Transverse colon (tissue), 4 donors: ENCODE measurements around the gene MED15. TPM values are rescaled to one million over a fixed set of nuclear protein-coding genes. Genes with fewer than 3 reads are reported as not detected.
"Not testable (repeated sequence)": the region's sequence is repeated elsewhere in the genome, so short reads cannot be mapped to it uniquely, and the experiment has no call there.

ENCODE experiments used
- DNase-seq: peaks from one replicate; pipeline ENCODE4 v3.0.0-alpha.2; 2019
- H3K27ac ChIP-seq, 4 donors: fragments of 200-600 bp; sonication (generic); 2 replicates each; pipeline ENCODE4 v1.5.1; 2016 to 2018; ENCODE audit warnings: inconsistent platforms in 4 of 4
- H3K27me3 ChIP-seq: fragments of 200-600 bp; sonication (generic); 2 replicates; pipeline ENCODE4 v1.5.1; 2017; ENCODE audit warnings: inconsistent platforms
- H3K36me3 ChIP-seq, 4 donors: fragments of 200-600 bp; sonication (generic); 2 replicates each; pipeline ENCODE4 v1.5.1; 2017 to 2019; ENCODE audit warnings: inconsistent platforms in 4 of 4
- H3K4me1 ChIP-seq, 4 donors: fragments of 200-600 bp; sonication (generic); 2 replicates each; pipeline ENCODE4 v1.5.1; 2017 to 2020; ENCODE audit warnings: inconsistent platforms in 4 of 4
- H3K4me3 ChIP-seq, 4 donors: fragments of 200-600 bp; sonication (generic); 1 replicate in 1 of 4; 2 replicates in 3 of 4; pipeline versions ENCODE4 v1.5.1 to v1.6.1; 2017 to 2019; ENCODE audit warnings: inconsistent platforms in 4 of 4
- H3K9me3 ChIP-seq, 2 donors: fragments of 200-600 bp; sonication (generic); 2 replicates each; pipeline ENCODE4 v1.5.1; 2017 to 2019; ENCODE audit warnings: inconsistent platforms in 2 of 2
- EP300 ChIP-seq: sonication (generic); formaldehyde crosslinking; IDR thresholded peaks from one replicate; pipeline ENCODE4 v1.6.1; 2017; ENCODE audit warnings: antibody characterized with exemption, low read depth
- POLR2A ChIP-seq: fragments of 450-650 bp; IDR thresholded peaks from one replicate; pipeline ENCODE4 v1.6.1; 2016; ENCODE audit warnings: antibody characterized with exemption, mild to moderate bottlenecking, moderate library complexity
- POLR2AphosphoS5 ChIP-seq, 3 donors: sonication (generic); formaldehyde crosslinking; IDR thresholded peaks; one replicate each; pipeline ENCODE4 v1.6.1; 2016; ENCODE audit warnings: antibody characterized with exemption in 3 of 3
- WGBS, 2 donors: methylation state at CpG; one replicate each; pipeline ENCODE4 v1.1.5; 2018; ENCODE audit warnings: low coverage in 1 of 2; 5-methylcytosine and 5-hydroxymethylcytosine counted together
- in situ Hi-C, 4 donors: fragments of 200-750 bp; cut with MboI; loops; one replicate each; pipeline versions ENCODE4 v1.15.0 to v1.15.1; 2017; ENCODE audit warnings: low sequenced_read_pairs in 3 of 4, low pct_ligation_motif_present in 1 of 4, low pct_unique_long_range_greater_than_20kb in 1 of 4
- intact Hi-C: fragments of 100-400 bp; cut with DNase I; formaldehyde crosslinking; loops from one replicate; pipeline ENCODE4 v1.15.1; 2023; ENCODE audit warnings: low total_unique reads
- total RNA-seq, 4 donors: library from RNA; depleted of rRNA; stranded (reverse); fragments of >200 nt; gene quantifications; one replicate each; pipeline ENCODE4 v1.1.0, GENCODE V29; 2016
- TF ChIP-seq, protein P1 (sequence below), 5 experiments: fragments of 200-600 bp in 3 of 5; fragments of 450-650 bp in 2 of 5; sonication (generic) in 3 of 5; IDR thresholded peaks; 1 replicate in 2 of 5; 2 replicates in 3 of 5; pipeline ENCODE4 v1.5.1; 2016 to 2017; ENCODE audit warnings: antibody characterized with exemption in 5 of 5, inconsistent platforms in 3 of 5, mild to moderate bottlenecking in 2 of 5, moderate library complexity in 1 of 5

Gene MED15
- total RNA-seq, 4 donors from 2014 or later, result 70.3 to 211 (median 116) TPM

DNA sequence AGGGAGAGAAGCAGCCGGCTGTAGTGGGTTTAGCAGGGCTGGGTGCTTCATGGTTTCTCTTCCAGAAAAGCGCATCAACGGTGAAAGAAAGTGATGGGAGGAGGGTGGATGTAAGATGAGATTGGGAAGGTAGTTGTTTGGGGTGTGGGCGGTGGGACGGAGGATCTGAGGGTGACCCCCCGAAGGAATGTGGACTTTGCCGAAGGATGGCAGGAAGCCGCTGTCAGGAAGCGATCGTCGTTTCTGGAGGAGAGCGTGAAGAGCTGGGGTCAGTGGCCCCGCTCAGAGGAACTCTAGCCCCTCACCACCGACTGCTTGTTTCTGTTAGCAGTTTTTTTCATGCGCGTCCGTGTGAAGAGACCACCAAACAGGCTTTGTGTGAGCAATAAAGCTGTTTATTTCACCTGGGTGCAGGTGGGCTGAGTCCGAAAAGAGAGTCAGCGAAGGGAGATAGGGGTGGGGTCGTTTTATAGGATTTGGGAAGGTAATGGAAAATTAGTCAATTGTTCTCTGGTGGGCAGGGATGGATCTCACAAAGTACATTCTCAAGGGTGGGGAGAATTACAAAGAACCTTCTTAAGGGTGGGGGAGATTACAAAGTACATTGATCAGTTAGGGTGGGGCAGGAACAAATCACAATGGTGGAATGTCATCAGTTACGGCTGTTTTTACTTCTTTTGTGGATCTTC is 801 bp downstream of the MED15 start:
- H3K36me3 ChIP-seq, in situ Hi-C loops, DNase-seq, H3K27me3 ChIP-seq, intact Hi-C loops, H3K9me3 ChIP-seq: not testable (repeated sequence)
- 1 to 3% methylated on average over 9 to 21 of the region's 21 CpGs for WGBS, 2 donors
- Histone ChIP-seq H3K27ac (peak overlapping the region; percentile 94 to 100 (median 97)), H3K4me1 (peaks cover 27 to 62% (median 48%) of the 10 kb centered on the region in 4 donors), H3K4me3 (peak overlapping the region; percentile 63 to 90 (median 77))
- peak; percentile 44 for TF ChIP-seq POLR2A
- peak in 1 of 3 donors; percentile 33 for TF ChIP-seq POLR2AphosphoS5 (IDR thresholded peaks at IDR 0.05)

- in situ Hi-C loops (no loop called here), intact Hi-C loops (no loop called here)
- no peak for TF ChIP-seq EP300
- TF ChIP-seq POLR2A, result no peak
- 8 to 25% methylated on average over 2 to 10 of the region's 10 CpGs for WGBS, 2 donors
- Histone ChIP-seq H3K4me3 (peak overlapping the region in 3 of 4 donors; percentile 63 to 90 (median 71)), H3K4me1 (peaks cover 27 to 56% (median 45%) of the 10 kb centered on the region in 4 donors), H3K27me3 (no peaks in the 10 kb centered on the region), H3K9me3 (no peaks in the 10 kb centered on the region), H3K36me3 (no peaks in the 10 kb centered on the region), H3K27ac (peak overlapping the region; percentile 94 to 100 (median 97))
- DNase-seq, result no peak
Measured at GRCh38 chr22:20508815-20509271, 1.4 kb downstream of the MED15 start.

GRCh38 chr22:20509344-20510047 is 2.1 kb downstream of the MED15 start:
- in situ Hi-C loops, result no loop called here
- Histone ChIP-seq H3K27ac (peak overlapping the region; percentile 94 to 100 (median 97)), H3K4me1 (peaks cover 33 to 55% (median 40%) of the 10 kb centered on the region in 4 donors), H3K4me3 (peak overlapping the region in 3 of 4 donors; percentile 63 to 90 (median 71)), H3K9me3 (no peaks in the 10 kb centered on the region), H3K36me3 (no peaks in the 10 kb centered on the region), H3K27me3 (no peaks in the 10 kb centered on the region)
- DNase-seq, result peak; percentile 79
- WGBS, 2 donors, result 24 to 29% methylated on average over 6 to 7 of the region's 7 CpGs
- intact Hi-C loops, result no loop called here
- TF ChIP-seq, protein P1, sequence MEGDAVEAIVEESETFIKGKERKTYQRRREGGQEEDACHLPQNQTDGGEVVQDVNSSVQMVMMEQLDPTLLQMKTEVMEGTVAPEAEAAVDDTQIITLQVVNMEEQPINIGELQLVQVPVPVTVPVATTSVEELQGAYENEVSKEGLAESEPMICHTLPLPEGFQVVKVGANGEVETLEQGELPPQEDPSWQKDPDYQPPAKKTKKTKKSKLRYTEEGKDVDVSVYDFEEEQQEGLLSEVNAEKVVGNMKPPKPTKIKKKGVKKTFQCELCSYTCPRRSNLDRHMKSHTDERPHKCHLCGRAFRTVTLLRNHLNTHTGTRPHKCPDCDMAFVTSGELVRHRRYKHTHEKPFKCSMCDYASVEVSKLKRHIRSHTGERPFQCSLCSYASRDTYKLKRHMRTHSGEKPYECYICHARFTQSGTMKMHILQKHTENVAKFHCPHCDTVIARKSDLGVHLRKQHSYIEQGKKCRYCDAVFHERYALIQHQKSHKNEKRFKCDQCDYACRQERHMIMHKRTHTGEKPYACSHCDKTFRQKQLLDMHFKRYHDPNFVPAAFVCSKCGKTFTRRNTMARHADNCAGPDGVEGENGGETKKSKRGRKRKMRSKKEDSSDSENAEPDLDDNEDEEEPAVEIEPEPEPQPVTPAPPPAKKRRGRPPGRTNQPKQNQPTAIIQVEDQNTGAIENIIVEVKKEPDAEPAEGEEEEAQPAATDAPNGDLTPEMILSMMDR (IDR thresholded peaks at IDR 0.05), result no peak
- no peak for TF ChIP-seq EP300
- TF ChIP-seq POLR2AphosphoS5 (IDR thresholded peaks at IDR 0.05), result peak; percentile 81 to 91 (median 89)
- peak; percentile 84 for TF ChIP-seq POLR2A

DNA sequence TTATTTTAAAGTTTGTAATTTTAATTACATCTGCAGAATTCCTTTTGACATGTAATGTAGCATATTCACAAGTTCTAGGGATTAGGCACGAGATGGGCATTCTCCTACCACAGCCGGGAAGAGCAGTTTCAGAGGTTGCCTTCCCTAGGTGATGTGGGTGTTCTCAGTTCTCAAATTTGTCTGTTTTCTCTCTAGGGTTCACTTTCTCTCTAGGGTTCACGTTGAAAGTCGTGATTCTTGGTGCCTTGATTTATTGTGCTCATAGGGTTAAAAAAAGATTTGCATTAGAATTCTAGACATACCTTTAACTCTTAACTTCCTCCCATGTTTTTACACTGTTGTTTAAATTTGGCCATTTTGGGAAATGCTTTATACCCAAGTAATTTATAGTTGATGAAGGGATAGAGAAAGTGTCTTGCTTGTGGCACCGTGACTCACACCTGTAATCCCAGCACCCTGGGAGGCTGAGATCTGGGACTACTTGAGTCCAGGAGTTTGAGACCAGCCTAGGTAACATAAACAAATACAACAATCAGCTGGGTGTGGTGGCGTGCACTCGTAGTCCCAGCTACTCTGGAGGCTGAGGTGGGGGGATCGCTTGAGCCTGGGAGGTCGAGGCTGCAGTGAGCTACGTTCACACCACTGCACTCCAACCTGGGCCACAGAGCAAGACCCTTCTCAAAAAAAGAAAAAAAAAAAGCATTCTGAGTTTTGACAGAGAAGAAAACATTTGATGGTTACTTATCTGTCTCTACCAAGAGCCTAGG is 3.6 kb downstream of the MED15 start:
- H3K36me3 ChIP-seq, result no peaks in the 10 kb centered on the region
- in situ Hi-C loops, result no loop called here
- 51 to 69% methylated on average over 8 to 10 of the region's 10 CpGs for WGBS, 2 donors
- peaks cover 32 to 59% (median 43%) of the 10 kb centered on the region in 4 donors for H3K4me1 ChIP-seq
- H3K27me3 ChIP-seq, result no peaks in the 10 kb centered on the region
- no peaks in the 10 kb centered on the region for H3K9me3 ChIP-seq
- DNase-seq, result no peak
- H3K27ac ChIP-seq, result peak overlapping the region; percentile 94 to 100 (median 97)
- no peak for TF ChIP-seq EP300
- TF ChIP-seq, protein P1 (IDR thresholded peaks at IDR 0.05), result no peak
- no peak for TF ChIP-seq POLR2AphosphoS5 (IDR thresholded peaks at IDR 0.05)
- TF ChIP-seq POLR2A, result no peak
- H3K4me3 ChIP-seq, result no peak overlapping the region
- intact Hi-C loops, result no loop called here
